Fibroblast of mammary gland (primary cell): ENCODE measurements around the gene GLYATL1.

Experiments
- DNase-seq: peaks from one replicate; pipeline ENCODE4 v3.0.0-alpha.2; 2010; ENCODE audit warnings: low read depth
- H3K4me3 ChIP-seq: 2 replicates; pipeline ENCODE4 v1.5.1; 2011; ENCODE audit warnings: low read depth, mild to moderate bottlenecking, low read length, moderate library complexity; ENCODE audit not compliant: control insufficient read depth
- TF ChIP-seq, protein P1 (sequence below): conservative IDR thresholded peaks from 2 replicates; pipeline ENCODE4 v1.5.1; 2011; ENCODE audit warnings: low read depth, low read length, inconsistent platforms; ENCODE audit not compliant: control insufficient read depth, insufficient read depth

GLYATL1 gene

GRCh38 chr11:58939277-58939676 is at the start of gene GLYATL1:
GLYATL1 (plus strand) TSS chr11:58939488; CDS start chr11:58947088, 7,600 bp downstream.
- no peak for DNase-seq
- TF ChIP-seq, protein P1, sequence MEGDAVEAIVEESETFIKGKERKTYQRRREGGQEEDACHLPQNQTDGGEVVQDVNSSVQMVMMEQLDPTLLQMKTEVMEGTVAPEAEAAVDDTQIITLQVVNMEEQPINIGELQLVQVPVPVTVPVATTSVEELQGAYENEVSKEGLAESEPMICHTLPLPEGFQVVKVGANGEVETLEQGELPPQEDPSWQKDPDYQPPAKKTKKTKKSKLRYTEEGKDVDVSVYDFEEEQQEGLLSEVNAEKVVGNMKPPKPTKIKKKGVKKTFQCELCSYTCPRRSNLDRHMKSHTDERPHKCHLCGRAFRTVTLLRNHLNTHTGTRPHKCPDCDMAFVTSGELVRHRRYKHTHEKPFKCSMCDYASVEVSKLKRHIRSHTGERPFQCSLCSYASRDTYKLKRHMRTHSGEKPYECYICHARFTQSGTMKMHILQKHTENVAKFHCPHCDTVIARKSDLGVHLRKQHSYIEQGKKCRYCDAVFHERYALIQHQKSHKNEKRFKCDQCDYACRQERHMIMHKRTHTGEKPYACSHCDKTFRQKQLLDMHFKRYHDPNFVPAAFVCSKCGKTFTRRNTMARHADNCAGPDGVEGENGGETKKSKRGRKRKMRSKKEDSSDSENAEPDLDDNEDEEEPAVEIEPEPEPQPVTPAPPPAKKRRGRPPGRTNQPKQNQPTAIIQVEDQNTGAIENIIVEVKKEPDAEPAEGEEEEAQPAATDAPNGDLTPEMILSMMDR = no peak
- no peak within 1 kb of the TSS for H3K4me3 ChIP-seq

- DNase-seq = no peak
- TF ChIP-seq, protein P1 = no peak
- no peak overlapping the region for H3K4me3 ChIP-seq
These were observed 45.4 kb upstream of the GLYATL1 start for GRCh38 chr11:58893899-58894298.

- TF ChIP-seq, protein P1 = no peak
- peak; percentile 43 for DNase-seq
- no peak overlapping the region for H3K4me3 ChIP-seq
These were observed 41.2 kb upstream of the GLYATL1 start for GRCh38 chr11:58898106-58898505.

DNA sequence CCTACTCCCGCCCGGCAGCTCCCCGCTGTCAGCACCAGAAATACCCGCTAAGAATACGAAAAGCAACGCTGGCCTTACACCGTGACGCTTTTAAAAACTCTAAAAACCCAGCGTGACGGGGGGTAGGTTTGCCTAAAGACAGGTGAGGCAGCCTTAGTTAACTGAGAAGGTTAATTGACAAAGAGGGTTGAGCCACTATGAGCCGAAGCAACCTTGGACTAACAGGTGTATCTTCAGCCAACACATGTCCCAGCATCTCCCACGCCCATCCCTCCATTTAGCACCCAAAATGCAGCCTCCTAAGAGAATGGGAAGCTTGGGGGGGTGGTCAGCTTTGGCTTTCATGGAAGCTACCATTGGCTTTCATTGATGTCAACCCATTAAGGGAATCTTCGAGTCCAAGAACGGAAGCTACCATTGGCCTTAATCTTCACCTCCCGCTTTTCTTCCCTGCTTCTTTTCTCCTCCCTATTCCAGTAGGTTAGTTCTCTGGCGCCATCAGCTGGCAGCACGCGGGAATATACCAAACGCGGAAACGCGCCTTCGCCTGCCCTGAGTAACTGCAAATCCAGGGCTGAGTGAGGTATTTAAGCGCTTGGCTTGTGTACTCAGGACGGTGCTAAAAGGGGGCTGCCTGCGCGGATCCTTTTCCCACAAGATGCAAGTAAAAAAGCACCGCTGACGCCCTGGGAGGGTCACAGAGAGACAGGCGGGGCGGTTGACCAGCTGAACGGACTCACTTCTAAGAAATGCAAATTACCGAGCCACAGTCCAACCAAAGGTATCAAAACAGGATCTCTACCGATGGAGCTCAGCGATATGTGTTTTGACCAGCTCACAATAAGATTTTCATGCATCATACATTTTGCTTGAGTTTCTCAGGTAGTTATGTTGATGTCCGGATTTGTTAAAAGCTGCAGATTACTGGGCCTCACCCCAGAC is 38.5 kb upstream of the GLYATL1 start:
- TF ChIP-seq, protein P1 = peak; percentile 63
- DNase-seq = peak; percentile 80
- H3K4me3 ChIP-seq = peak overlapping the region; percentile 1

DNA sequence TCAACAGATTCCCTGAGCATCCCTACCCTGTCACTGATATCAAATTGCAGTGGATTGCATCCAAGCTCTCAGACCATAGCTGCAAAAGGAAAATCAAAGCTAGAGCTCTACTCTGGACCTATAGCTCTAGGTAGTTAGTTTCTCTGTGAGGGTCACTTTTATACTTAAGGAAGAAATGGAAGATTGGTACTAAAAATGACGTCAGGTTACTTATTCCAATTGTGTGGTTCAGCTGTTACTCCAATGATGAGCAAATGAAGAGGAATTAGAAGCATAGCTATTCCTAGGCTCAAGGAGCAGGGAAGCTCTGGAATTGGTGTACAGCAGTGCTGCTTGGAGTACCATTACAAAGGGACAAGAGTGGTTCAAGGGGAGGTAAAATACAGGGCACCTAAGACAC is 36.4 kb upstream of the GLYATL1 start:
- no peak overlapping the region for H3K4me3 ChIP-seq
- TF ChIP-seq, protein P1 = no peak
- DNase-seq = no peak

GRCh38 chr11:58905011-58905720 is 34.1 kb upstream of the GLYATL1 start:
- TF ChIP-seq, protein P1 = peak; percentile 7
- peak; percentile 66 for DNase-seq
- peak overlapping the region; percentile 66 for H3K4me3 ChIP-seq
